IMR-90 (cell line): Measurements from ENCODE around the gene CD55. TPM values are rescaled to one million over a fixed set of nuclear protein-coding genes. Genes with fewer than 3 reads are reported as not detected.

ENCODE experiments used
- ATAC-seq: fragments of 200-7000 bp; cut with Tn5 transposase; 2 replicates; pipeline ENCODE4 v1.9.1; 2020; ENCODE audit warnings: low read depth, mild to moderate bottlenecking, moderate library complexity
- BruUV-seq: library from RNA; stranded (reverse); fragments of 400-500 nt; replicated peaks from 2 replicates; lab custom pipeline; 2021; lab: Mats Ljungman, UMichigan
- CTCF ChIA-PET: fragments of 300-600 bp; formaldehyde crosslinking; extraction: SDS; loops from one replicate; lab custom pipeline; 2021; ENCODE audit warnings: antibody characterized with exemption; lab: Yijun Ruan, JAX
- POLR2A ChIA-PET: fragments of 300-600 bp; sonication (Branson Sonifier 250); formaldehyde crosslinking; loops from one replicate; lab custom pipeline; 2022; ENCODE audit warnings: antibody characterized with exemption; ENCODE audit not compliant: unreplicated experiment; lab: Charles Lee
- DNase-seq: peaks from one replicate; pipeline ENCODE4 v3.0.0; 2013
- H2AFZ ChIP-seq: replicated peaks from 2 replicates; pipeline ENCODE3; 2013; ENCODE audit warnings: low read length, mild to moderate bottlenecking; ENCODE audit not compliant: poor library complexity
- H2AK5ac ChIP-seq: 2 replicates; pipeline ENCODE4 v1.6.1; 2013; ENCODE audit warnings: low read depth, low read length, inconsistent platforms
- H2AK9ac ChIP-seq: replicated peaks from 2 replicates; pipeline ENCODE3; 2013; ENCODE audit warnings: mild to moderate bottlenecking, low read depth, low read length, moderate library complexity; ENCODE audit not compliant: poor library complexity
- H2BK120ac ChIP-seq: 2 replicates; pipeline ENCODE4 v1.6.1; 2013; ENCODE audit warnings: low read depth, low read length, inconsistent platforms
- H2BK15ac ChIP-seq: 3 replicates; pipeline ENCODE4 v1.6.1; 2013; ENCODE audit warnings: low read depth, low read length, inconsistent platforms
- H2BK20ac ChIP-seq: 2 replicates; pipeline ENCODE4 v1.6.1; 2013; ENCODE audit warnings: low read depth, mild to moderate bottlenecking, inconsistent platforms, low read length, moderate library complexity
- H2BK5ac ChIP-seq: 2 replicates; pipeline ENCODE4 v1.6.1; 2013; ENCODE audit warnings: mild to moderate bottlenecking, low read depth, low read length, inconsistent platforms; ENCODE audit not compliant: poor library complexity, severe bottlenecking
- H3K14ac ChIP-seq: replicated peaks from 2 replicates; pipeline ENCODE4 v1.6.1; 2013; ENCODE audit warnings: low read depth, low read length, inconsistent platforms
- H3K18ac ChIP-seq: 2 replicates; pipeline ENCODE4 v1.6.1; 2013; ENCODE audit warnings: low read depth, low read length, control low read depth
- H3K23ac ChIP-seq: 2 replicates; pipeline ENCODE4 v1.6.1; 2013; ENCODE audit warnings: low read depth, low read length, inconsistent platforms
- H3K27ac ChIP-seq: 2 replicates; pipeline ENCODE4 v1.5.1; 2013; ENCODE audit warnings: mild to moderate bottlenecking, control low read depth, low read length; ENCODE audit not compliant: insufficient read depth
- H3K27me3 ChIP-seq: 2 replicates; pipeline ENCODE4 v1.6.1; 2013; ENCODE audit warnings: low read length; ENCODE audit not compliant: control insufficient read depth, insufficient read depth
- H3K36me3 ChIP-seq: 2 replicates; pipeline ENCODE4 v1.6.1; 2013; ENCODE audit warnings: low read length, mixed read lengths; ENCODE audit not compliant: control insufficient read depth, insufficient read depth
- H3K4ac ChIP-seq: 2 replicates; pipeline ENCODE4 v1.6.1; 2013; ENCODE audit warnings: low read depth, low read length, inconsistent platforms
- H3K4me1 ChIP-seq: 2 replicates; pipeline ENCODE4 v1.6.1; 2013; ENCODE audit warnings: low read length, mixed read lengths; ENCODE audit not compliant: control insufficient read depth, insufficient read depth
- H3K4me2 ChIP-seq: 2 replicates; pipeline ENCODE4 v1.6.1; 2013; ENCODE audit warnings: low read depth, mild to moderate bottlenecking, control low read depth, low read length, moderate library complexity
- H3K4me3 ChIP-seq: 2 replicates; pipeline ENCODE4 v1.5.1; 2013; ENCODE audit warnings: low read depth, mild to moderate bottlenecking, control low read depth, low read length, moderate library complexity; ENCODE audit not compliant: insufficient read depth
- H3K56ac ChIP-seq: 2 replicates; pipeline ENCODE4 v1.6.1; 2013; ENCODE audit warnings: low read length, inconsistent platforms; ENCODE audit not compliant: insufficient read depth; ENCODE audit errors: extremely low read depth
- H3K79me1 ChIP-seq, 2 experiments: 2 replicates each; pipeline ENCODE4 v1.6.1; 2013; ENCODE audit warnings: low read length in 2 of 2, inconsistent platforms in 1 of 2, low read depth in 1 of 2
- H3K9ac ChIP-seq: 2 replicates; pipeline ENCODE4 v1.6.1; 2013; ENCODE audit warnings: low read depth, low read length, control low read depth
- H3K9me1 ChIP-seq: 2 replicates; pipeline ENCODE4 v1.6.1; 2013; ENCODE audit warnings: low read length, inconsistent platforms; ENCODE audit not compliant: insufficient read depth
- H3K9me3 ChIP-seq: 2 replicates; pipeline ENCODE4 v1.6.1; 2013; ENCODE audit warnings: low read length; ENCODE audit not compliant: control insufficient read depth, insufficient read depth
- H4K20me1 ChIP-seq: 2 replicates; pipeline ENCODE4 v1.6.1; 2013; ENCODE audit warnings: low read length, inconsistent platforms; ENCODE audit not compliant: insufficient read depth
- H4K5ac ChIP-seq: 2 replicates; pipeline ENCODE4 v1.6.1; 2013; ENCODE audit warnings: mild to moderate bottlenecking, low read depth, low read length, control low read depth
- H4K8ac ChIP-seq, 2 experiments: 2 replicates each; pipeline ENCODE4 v1.6.1; 2013; ENCODE audit warnings: low read depth in 2 of 2, low read length in 2 of 2, control low read depth in 1 of 2, inconsistent platforms in 1 of 2
- H4K91ac ChIP-seq: 2 replicates; pipeline ENCODE4 v1.6.1; 2013; ENCODE audit warnings: low read depth, low read length, inconsistent platforms; ENCODE audit not compliant: insufficient read depth
- BHLHE40 ChIP-seq: fragments of 150-350 bp; IDR thresholded peaks from 2 replicates; pipeline ENCODE4 v1.6.1; 2016; ENCODE audit warnings: mild to moderate bottlenecking, low read depth, low read length
- CEBPB ChIP-seq: IDR thresholded peaks from 2 replicates; pipeline ENCODE4 v1.6.1; 2012; ENCODE audit warnings: low read depth, low read length, improper control_type of control experiment
- CHD1 ChIP-seq: IDR thresholded peaks from 2 replicates; pipeline ENCODE4 v1.6.1; 2012; ENCODE audit warnings: low read depth, low read length, improper control_type of control experiment
- FOS ChIP-seq: fragments of 150-350 bp; IDR thresholded peaks from 2 replicates; pipeline ENCODE4 v1.6.1; 2016; ENCODE audit warnings: low read depth, low read length
- MAFK ChIP-seq: IDR thresholded peaks from 2 replicates; pipeline ENCODE4 v1.6.1; 2012; ENCODE audit warnings: low read depth, low read length, improper control_type of control experiment
- MAZ ChIP-seq: IDR thresholded peaks from 2 replicates; pipeline ENCODE4 v1.6.1; 2012; ENCODE audit warnings: low read depth, mild to moderate bottlenecking, low read length, improper control_type of control experiment, moderate library complexity, borderline replicate concordance
- MXI1 ChIP-seq: IDR thresholded peaks from 2 replicates; pipeline ENCODE4 v1.6.1; 2012; ENCODE audit warnings: low read depth, mild to moderate bottlenecking, low read length, moderate library complexity, borderline replicate concordance
- NFE2L2 ChIP-seq: fragments of 150-350 bp; IDR thresholded peaks from 2 replicates; pipeline ENCODE4 v1.6.1; 2016; ENCODE audit warnings: low read depth, mild to moderate bottlenecking, low read length
- POLR2A ChIP-seq: IDR thresholded peaks from 2 replicates; pipeline ENCODE4 v1.6.1; 2012; ENCODE audit warnings: mild to moderate bottlenecking, low read depth, low read length
- RAD21 ChIP-seq: IDR thresholded peaks from 2 replicates; pipeline ENCODE4 v1.6.1; 2012; ENCODE audit warnings: low read length, improper control_type of control experiment
- RCOR1 ChIP-seq: IDR thresholded peaks from 2 replicates; pipeline ENCODE4 v1.6.1; 2012; ENCODE audit warnings: mild to moderate bottlenecking, low read length, improper control_type of control experiment; ENCODE audit not compliant: insufficient replicate concordance
- RFX5 ChIP-seq: IDR thresholded peaks from 2 replicates; pipeline ENCODE4 v1.8.0; 2012; ENCODE audit warnings: low read depth, mild to moderate bottlenecking, low read length, moderate library complexity
- SMC3 ChIP-seq: fragments of 150-350 bp; IDR thresholded peaks from 2 replicates; pipeline ENCODE4 v1.6.1; 2016; ENCODE audit warnings: low read depth, mild to moderate bottlenecking, antibody characterized with exemption, low read length, moderate library complexity
- WGBS, 2 experiments: methylation state at CpG; one replicate each; pipeline versions ENCODE4 v1.1.5 to v1.1.7; 2013; ENCODE audit warnings: missing lambda C conversion rate in 2 of 2; ENCODE audit not compliant: insufficient read length in 1 of 2; ENCODE audit errors: extremely low coverage in 2 of 2; 5-methylcytosine and 5-hydroxymethylcytosine counted together
- dilution Hi-C: fragments of 300-500 bp; cut with HindIII; formaldehyde crosslinking; loops from one replicate; pipeline ENCODE4 v1.14.3; 2018; ENCODE audit warnings: low sequenced_read_pairs; ENCODE audit not compliant: unreplicated experiment
- in situ Hi-C: fragments of 300-500 bp; cut with MboI; formaldehyde crosslinking; loops from 3 replicates; pipeline ENCODE4 v1.14.3; 2019; ENCODE audit warnings: low sequenced_read_pairs, inconsistent platforms, mixed read lengths
- intact Hi-C: fragments of 100-400 bp; cut with micrococcal nuclease; formaldehyde crosslinking; loops from 2 replicates; pipeline ENCODE4 v1.10.0; 2022
- polyA plus RNA-seq, 3 experiments: library from polyadenylated mRNA; depleted of rRNA; stranded (reverse); fragments of >200 nt; gene quantifications; 2 replicates each; pipeline ENCODE4 v1.2.3, GENCODE V29; 2012; ENCODE audit warnings: low replicate concordance in 1 of 3
- total RNA-seq: library from RNA; depleted of rRNA; stranded (reverse); fragments of >200 nt; gene quantifications from 2 replicates; pipeline ENCODE4 v1.2.3, GENCODE V29; 2012
- TF ChIP-seq, protein P1 (sequence below): fragments of 150-350 bp; IDR thresholded peaks from 2 replicates; pipeline ENCODE4 v1.6.1; 2017; ENCODE audit warnings: mild to moderate bottlenecking, antibody characterized with exemption, low read length, low read depth
- TF ChIP-seq, protein P2 (sequence below): fragments of 150-350 bp; IDR thresholded peaks from 2 replicates; pipeline ENCODE4 v1.6.1; 2016; ENCODE audit warnings: low read depth, mild to moderate bottlenecking, low read length, moderate library complexity, borderline replicate concordance
- TF ChIP-seq, protein P3 (sequence below): conservative IDR thresholded peaks from 2 replicates; pipeline ENCODE4 v1.5.1; 2012; ENCODE audit warnings: mild to moderate bottlenecking, low read depth, low read length, improper control_type of control experiment

The CD55 gene
- total and polyA plus RNA-seq, 2 of the 4 experiments (the other 2 are of a cell fraction): 6.6 to 11.5 TPM

DNA sequence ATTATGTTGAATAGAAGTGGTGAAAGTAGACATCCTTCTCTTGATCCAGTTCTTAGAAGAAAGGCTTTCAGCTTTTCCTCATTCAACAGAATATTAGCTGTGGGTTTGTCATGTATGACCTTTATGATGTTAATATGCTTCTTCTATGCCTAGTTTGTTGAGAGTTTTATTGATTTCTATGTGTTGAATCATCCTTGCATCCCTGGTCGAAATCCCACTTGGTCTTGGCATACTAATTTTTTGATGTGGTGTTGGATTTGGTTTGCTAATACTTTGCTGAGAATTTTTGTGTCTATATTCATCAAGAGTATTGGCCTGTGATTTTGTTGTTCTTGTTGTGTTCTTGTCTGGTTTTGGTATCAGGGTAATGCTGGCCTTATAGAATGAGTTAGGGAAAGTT is 20.9 kb downstream of the CD55 start:
- ChIA-PET CTCF (no interaction called here), POLR2A (no interaction called here)
- WGBS, 2 experiments: no CpG with 5 or more reads among the region's 1 CpG
- ATAC-seq (no peak), DNase-seq (no peak)
- dilution Hi-C loops: no loop called here
- H3K9me3 ChIP-seq: no peaks in the 10 kb centered on the region
- H3K9ac ChIP-seq: no peak overlapping the region
- H2BK15ac ChIP-seq: no peak overlapping the region
- no peak overlapping the region for H4K8ac ChIP-seq
- no peak overlapping the region for H3K14ac ChIP-seq
- TF ChIP-seq, protein P1, sequence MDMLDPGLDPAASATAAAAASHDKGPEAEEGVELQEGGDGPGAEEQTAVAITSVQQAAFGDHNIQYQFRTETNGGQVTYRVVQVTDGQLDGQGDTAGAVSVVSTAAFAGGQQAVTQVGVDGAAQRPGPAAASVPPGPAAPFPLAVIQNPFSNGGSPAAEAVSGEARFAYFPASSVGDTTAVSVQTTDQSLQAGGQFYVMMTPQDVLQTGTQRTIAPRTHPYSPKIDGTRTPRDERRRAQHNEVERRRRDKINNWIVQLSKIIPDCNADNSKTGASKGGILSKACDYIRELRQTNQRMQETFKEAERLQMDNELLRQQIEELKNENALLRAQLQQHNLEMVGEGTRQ: no peak
- TF ChIP-seq FOS (no peak), RAD21 (no peak), MAFK (no peak), MXI1 (no peak), NFE2L2 (no peak), SMC3 (no peak), CHD1 (no peak), MAZ (no peak), RFX5 (no peak), RCOR1 (no peak), BHLHE40 (no peak), CEBPB (no peak), POLR2A (no peak)
- TF ChIP-seq, protein P2, sequence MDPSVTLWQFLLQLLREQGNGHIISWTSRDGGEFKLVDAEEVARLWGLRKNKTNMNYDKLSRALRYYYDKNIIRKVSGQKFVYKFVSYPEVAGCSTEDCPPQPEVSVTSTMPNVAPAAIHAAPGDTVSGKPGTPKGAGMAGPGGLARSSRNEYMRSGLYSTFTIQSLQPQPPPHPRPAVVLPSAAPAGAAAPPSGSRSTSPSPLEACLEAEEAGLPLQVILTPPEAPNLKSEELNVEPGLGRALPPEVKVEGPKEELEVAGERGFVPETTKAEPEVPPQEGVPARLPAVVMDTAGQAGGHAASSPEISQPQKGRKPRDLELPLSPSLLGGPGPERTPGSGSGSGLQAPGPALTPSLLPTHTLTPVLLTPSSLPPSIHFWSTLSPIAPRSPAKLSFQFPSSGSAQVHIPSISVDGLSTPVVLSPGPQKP: no peak
- TF ChIP-seq, protein P3, sequence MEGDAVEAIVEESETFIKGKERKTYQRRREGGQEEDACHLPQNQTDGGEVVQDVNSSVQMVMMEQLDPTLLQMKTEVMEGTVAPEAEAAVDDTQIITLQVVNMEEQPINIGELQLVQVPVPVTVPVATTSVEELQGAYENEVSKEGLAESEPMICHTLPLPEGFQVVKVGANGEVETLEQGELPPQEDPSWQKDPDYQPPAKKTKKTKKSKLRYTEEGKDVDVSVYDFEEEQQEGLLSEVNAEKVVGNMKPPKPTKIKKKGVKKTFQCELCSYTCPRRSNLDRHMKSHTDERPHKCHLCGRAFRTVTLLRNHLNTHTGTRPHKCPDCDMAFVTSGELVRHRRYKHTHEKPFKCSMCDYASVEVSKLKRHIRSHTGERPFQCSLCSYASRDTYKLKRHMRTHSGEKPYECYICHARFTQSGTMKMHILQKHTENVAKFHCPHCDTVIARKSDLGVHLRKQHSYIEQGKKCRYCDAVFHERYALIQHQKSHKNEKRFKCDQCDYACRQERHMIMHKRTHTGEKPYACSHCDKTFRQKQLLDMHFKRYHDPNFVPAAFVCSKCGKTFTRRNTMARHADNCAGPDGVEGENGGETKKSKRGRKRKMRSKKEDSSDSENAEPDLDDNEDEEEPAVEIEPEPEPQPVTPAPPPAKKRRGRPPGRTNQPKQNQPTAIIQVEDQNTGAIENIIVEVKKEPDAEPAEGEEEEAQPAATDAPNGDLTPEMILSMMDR: no peak
- no peak overlapping the region for H2BK120ac ChIP-seq
- no peaks in the 10 kb centered on the region for H3K4me1 ChIP-seq
- no peak overlapping the region for H4K91ac ChIP-seq
- H3K4me3 ChIP-seq: no peak overlapping the region
- no peak overlapping the region for H2AK9ac ChIP-seq
- no peak overlapping the region for H3K4me2 ChIP-seq
- no peaks in the 10 kb centered on the region for H4K20me1 ChIP-seq
- H3K18ac ChIP-seq: no peak overlapping the region
- H3K27me3 ChIP-seq: no peaks in the 10 kb centered on the region
- no peak overlapping the region for H2BK20ac ChIP-seq
- no peak overlapping the region for H3K4ac ChIP-seq
- intact Hi-C loops: no loop called here
- in situ Hi-C loops: no loop called here
- no peaks in the 10 kb centered on the region; the same call in 1 of the 2 replicates for H3K9me1 ChIP-seq
- H3K23ac ChIP-seq: no peak overlapping the region
- no peak overlapping the region for H4K5ac ChIP-seq
- no peak overlapping the region for H2AFZ ChIP-seq
- H3K79me1 ChIP-seq: peaks cover 0 to 7% of the 10 kb centered on the region in 2 experiments; a peak in 1 of 4 replicates
- H3K36me3 ChIP-seq: peaks cover 2% of the 10 kb centered on the region; the same call in 1 of the 2 replicates
- no peak overlapping the region for H3K56ac ChIP-seq
- BruUV-seq: no TSS peak
- no peak overlapping the region for H2AK5ac ChIP-seq
- H2BK5ac ChIP-seq: no peak overlapping the region
- no peak overlapping the region for H3K27ac ChIP-seq
